Fibroblast of lung (primary cell): ENCODE data around the gene CENPE.

Experiments
- CTCF ChIP-seq, 2 donors: IDR thresholded peaks in 1 of 2; conservative IDR thresholded peaks in 1 of 2; 1 replicate in 1 of 2; 2 replicates in 1 of 2; pipeline ENCODE4 v1.5.1; 2011 to 2012; ENCODE audit warnings: low read length in 2 of 2, control low read depth in 1 of 2, inconsistent platforms in 1 of 2, low read depth in 1 of 2, mild to moderate bottlenecking in 1 of 2
- EZH2 ChIP-seq: IDR thresholded peaks from 2 replicates; pipeline ENCODE4 v1.5.1; 2012; ENCODE audit warnings: low read length, control low read depth, mild to moderate bottlenecking; ENCODE audit errors: missing control alignments

- TF ChIP-seq EZH2 (no peak), CTCF (conservative IDR thresholded peaks at IDR 0.05 in 1 of 2, IDR thresholded peaks at IDR 0.05 in 1 of 2; ENCODE audit: low read depth in 1 of 2, low read length in 2 of 2) (no peak)
Measured at GRCh38 chr4:103079621-103080020, 118.5 kb downstream of the CENPE start.
